Bronchial epithelial cell (primary cell): Measurements from ENCODE around the gene ANXA11. TPM values are rescaled to one million over a fixed set of nuclear protein-coding genes. Genes with fewer than 3 reads are reported as not detected.
"Not testable (repeated sequence)": the region's sequence is repeated elsewhere in the genome, so short reads cannot be mapped to it uniquely, and the experiment has no call there.

Experiments
- DNase-seq: peaks from one replicate; pipeline ENCODE4 v3.0.0-alpha.2; 2010; ENCODE audit warnings: low read depth
- FAIRE-seq: peaks from 2 replicates; lab custom pipeline; 2011; peaks lifted over from hg19 to GRCh38; lab: Jason Lieb, UNC
- H3K27me3 ChIP-seq: 2 replicates; pipeline ENCODE4 v1.5.1; 2011; ENCODE audit warnings: low read length; ENCODE audit not compliant: control insufficient read depth, insufficient read depth
- H3K36me3 ChIP-seq: 2 replicates; pipeline ENCODE4 v1.5.1; 2011; ENCODE audit warnings: low read length; ENCODE audit not compliant: control insufficient read depth, insufficient read depth
- H3K4me3 ChIP-seq: 2 replicates; pipeline ENCODE4 v1.5.1; 2011; ENCODE audit warnings: mild to moderate bottlenecking, low read depth, low read length, control low read depth
- CTCF ChIP-seq: IDR thresholded peaks from 2 replicates; pipeline ENCODE4 v1.5.1; 2011; ENCODE audit warnings: mild to moderate bottlenecking, moderate library complexity, low read length, control low read depth, inconsistent platforms; ENCODE audit not compliant: insufficient read depth, severe bottlenecking
- total RNA-seq: library from RNA; depleted of rRNA; stranded (reverse); fragments of >200 nt; gene quantifications from 2 replicates; pipeline ENCODE4 v1.2.1, GENCODE V29; 2014

The ANXA11 gene
- total RNA-seq, 1 donor from 2014 or later: 22.1 TPM

DNA sequence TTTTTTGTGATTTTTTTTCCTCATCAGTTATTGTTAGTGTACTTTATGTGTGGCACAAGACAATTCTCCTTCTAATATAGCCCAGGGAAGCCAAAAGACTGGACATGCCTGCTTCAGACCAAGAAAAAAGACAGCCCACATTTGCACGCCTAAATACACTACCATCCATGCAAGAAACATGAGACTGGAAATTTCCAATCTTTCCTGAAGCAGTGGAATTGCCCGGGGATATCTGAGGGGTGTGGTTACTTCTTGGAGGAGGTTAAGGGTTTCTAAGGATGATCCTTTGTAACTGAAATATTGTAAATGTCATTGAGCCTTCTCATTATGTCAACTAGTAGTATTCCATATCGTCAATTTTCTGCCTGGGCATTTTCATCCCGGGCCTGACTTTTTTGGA lies 37.0 kb upstream of the ANXA11 start:
- H3K27me3 ChIP-seq, FAIRE-seq, H3K4me3 ChIP-seq, H3K36me3 ChIP-seq, DNase-seq: not testable (repeated sequence)

GRCh38 chr10:80236457-80236856 lies 31.1 kb upstream of the ANXA11 start:
- H3K36me3 ChIP-seq, H3K4me3 ChIP-seq, H3K27me3 ChIP-seq, FAIRE-seq, DNase-seq: not testable (repeated sequence)

- DNase-seq: not testable (repeated sequence)
Measured at GRCh38 chr10:80234331-80235235, 29.2 kb upstream of the ANXA11 start.

DNA sequence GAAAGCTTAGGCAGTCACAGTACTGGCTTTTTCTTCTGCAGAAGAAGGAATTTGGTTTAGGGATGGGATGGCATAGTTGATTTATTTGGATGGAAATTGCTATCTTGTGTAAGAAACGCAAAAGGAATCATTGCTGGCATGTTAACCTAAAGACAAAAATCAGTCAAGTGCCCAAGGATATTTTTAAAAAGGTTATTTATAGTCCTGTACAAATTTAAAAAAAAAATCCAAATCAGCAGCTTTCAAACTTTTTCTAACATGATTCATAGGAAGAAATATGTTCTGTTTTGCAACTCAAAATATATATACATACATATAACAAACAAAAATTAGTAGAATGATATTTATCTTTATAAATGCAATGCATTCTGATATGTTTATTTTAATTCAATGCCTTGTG lies 28.5 kb upstream of the ANXA11 start:
- FAIRE-seq, H3K27me3 ChIP-seq, H3K4me3 ChIP-seq, DNase-seq, H3K36me3 ChIP-seq: not testable (repeated sequence)

More at GRCh38 chr10:80234331-80235235, 29.2 kb upstream of the ANXA11 start:
- not testable (repeated sequence) for FAIRE-seq, H3K36me3 ChIP-seq, H3K27me3 ChIP-seq, H3K4me3 ChIP-seq

- FAIRE-seq: not testable (repeated sequence)
Measured at GRCh38 chr10:80226723-80227122, 21.4 kb upstream of the ANXA11 start.

GRCh38 chr10:80223031-80223419 lies 17.7 kb upstream of the ANXA11 start:
- FAIRE-seq, DNase-seq, H3K27me3 ChIP-seq, H3K36me3 ChIP-seq, H3K4me3 ChIP-seq: not testable (repeated sequence)

More at GRCh38 chr10:80226723-80227122, 21.4 kb upstream of the ANXA11 start:
- not testable (repeated sequence) for H3K27me3 ChIP-seq, H3K4me3 ChIP-seq, DNase-seq, H3K36me3 ChIP-seq

- not testable (repeated sequence) for H3K27me3 ChIP-seq, DNase-seq, FAIRE-seq, H3K36me3 ChIP-seq, H3K4me3 ChIP-seq
Measured at GRCh38 chr10:80218878-80219277, 13.5 kb upstream of the ANXA11 start.

DNA sequence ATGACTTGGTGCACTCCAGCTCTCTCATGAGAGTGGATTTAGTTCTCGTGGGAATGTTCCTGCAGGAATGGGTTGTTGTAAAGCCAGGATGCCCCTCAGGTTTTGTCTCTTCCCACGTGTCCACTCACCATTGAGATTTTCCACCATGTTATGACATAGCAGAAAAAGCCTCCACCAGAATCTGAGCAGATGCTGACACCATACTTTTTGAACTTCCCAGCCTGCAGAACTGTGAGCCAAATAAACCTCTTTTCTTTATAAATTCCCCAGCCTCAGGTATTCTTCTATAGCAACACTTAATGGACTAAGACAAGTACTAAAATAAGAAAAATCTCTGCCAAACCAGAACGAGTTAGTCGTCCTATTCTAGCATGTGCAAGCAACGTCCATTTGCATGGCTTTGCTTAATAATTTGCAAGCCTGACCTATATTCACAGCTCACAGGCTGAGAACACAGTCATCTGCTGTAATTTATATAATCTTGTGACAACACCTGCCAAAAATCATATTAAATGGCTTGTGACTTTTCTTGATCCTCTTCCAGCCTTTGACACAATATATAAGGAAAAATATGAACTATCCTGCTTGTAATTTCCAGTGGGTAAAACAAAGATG lies 9.1 kb upstream of the ANXA11 start:
- DNase-seq, H3K4me3 ChIP-seq, H3K27me3 ChIP-seq, FAIRE-seq, H3K36me3 ChIP-seq: not testable (repeated sequence)

DNA sequence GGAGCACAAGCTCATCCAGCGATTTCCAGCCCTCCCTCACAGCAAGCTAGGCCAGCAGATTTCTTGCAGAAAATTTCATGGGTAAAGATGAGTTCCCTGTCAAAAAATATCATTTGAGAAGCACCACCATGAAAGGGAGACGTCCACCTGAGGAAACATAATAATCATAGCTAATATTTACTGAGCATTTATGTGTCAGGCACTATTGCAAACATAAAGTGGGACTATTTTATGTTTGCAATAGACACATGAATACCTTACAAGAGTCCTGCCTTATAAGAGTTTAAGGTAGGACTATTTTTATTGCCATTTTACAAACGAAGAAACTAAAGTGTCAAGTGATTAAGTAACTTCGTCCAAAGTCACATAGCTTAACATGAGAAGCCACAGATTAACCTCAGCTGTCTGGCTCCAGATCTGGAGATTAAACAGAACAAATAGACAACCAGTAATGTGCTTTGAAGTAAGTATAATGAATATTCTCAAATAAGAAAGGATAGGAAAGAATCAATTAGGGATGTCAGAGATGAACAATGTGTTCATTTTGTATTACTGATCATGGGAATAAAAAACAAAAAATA lies 7.3 kb upstream of the ANXA11 start:
- not testable (repeated sequence) for DNase-seq, FAIRE-seq, H3K4me3 ChIP-seq, H3K36me3 ChIP-seq, H3K27me3 ChIP-seq

GRCh38 chr10:80211786-80212185 lies 6.4 kb upstream of the ANXA11 start:
- DNase-seq (no peak), FAIRE-seq (no peak)
- Histone ChIP-seq H3K36me3 (no peaks in the 10 kb centered on the region), H3K4me3 (no peak overlapping the region), H3K27me3 (no peaks in the 10 kb centered on the region)
- TF ChIP-seq CTCF: no peak
